SH-SY5Y (cell line): ENCODE measurements around the gene SMARCAD1.

Experiments
- GATA2 ChIP-seq: IDR thresholded peaks from 2 replicates; pipeline ENCODE4 v1.6.1; 2011; ENCODE audit warnings: mild to moderate bottlenecking, low read depth, low read length
- GATA3 ChIP-seq: IDR thresholded peaks from 2 replicates; pipeline ENCODE4 v1.6.1; 2011; ENCODE audit warnings: low read depth, mild to moderate bottlenecking, low read length, moderate library complexity

DNA sequence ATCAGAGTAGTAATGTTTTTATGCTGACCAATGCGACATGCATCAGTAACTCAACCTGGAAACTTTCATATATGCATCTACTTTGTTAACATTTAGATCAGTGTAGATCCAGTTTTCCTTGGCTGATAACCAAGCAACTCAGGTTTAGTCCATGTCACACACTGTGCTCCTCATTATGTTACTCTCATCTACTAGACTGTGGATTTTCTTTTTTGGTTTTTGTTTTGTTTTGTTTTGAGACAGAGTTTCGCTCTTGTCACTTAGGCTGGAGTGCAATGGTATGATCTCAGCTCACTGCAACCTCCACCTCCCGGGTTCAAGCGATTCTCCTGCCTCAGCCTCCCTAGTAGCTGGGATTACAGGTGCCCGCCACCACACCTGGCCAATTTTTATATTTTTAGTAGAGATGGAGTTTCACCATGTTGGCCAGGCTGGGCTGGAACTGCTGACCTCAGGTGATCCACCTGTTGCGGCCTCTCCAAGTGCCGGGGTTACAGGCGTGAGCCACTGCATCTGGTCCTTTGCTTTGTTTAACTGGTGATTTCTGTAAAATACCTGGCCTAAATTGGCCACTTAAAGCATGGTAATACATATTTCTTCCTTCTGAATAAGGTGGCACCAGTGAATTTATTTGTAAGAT, 48.6 kb downstream of the SMARCAD1 start:
- TF ChIP-seq GATA2 = no peak
- TF ChIP-seq GATA3 = no peak
